K562 (cell line): ENCODE data around the gene RGL2. TPM values are rescaled to one million over a fixed set of nuclear protein-coding genes. Genes with fewer than 3 reads are reported as not detected.

ENCODE experiments used
- ARID3B ChIP-seq: fragments of 250-450 bp; sonication (Bioruptor Pico); IDR thresholded peaks from 2 replicates; pipeline ENCODE4 v1.4.0; 2020; ENCODE audit warnings: borderline replicate concordance
- BRD4 ChIP-seq: fragments of 200-600 bp; sonication (generic); IDR thresholded peaks from 2 replicates; pipeline ENCODE4 v1.6.1; 2017; ENCODE audit warnings: inconsistent platforms
- GTF2E2 ChIP-seq: fragments of 200-800 bp; sonication (Bioruptor generic); IDR thresholded peaks from 2 replicates; pipeline ENCODE4 v1.6.1; 2016; ENCODE audit warnings: missing genetic modification characterization, missing compliant biosample characterization
- HBP1 ChIP-seq: fragments of 450-650 bp; formaldehyde crosslinking; IDR thresholded peaks from 2 replicates; pipeline ENCODE4 v1.4.0; 2022; ENCODE audit warnings: missing genetic modification characterization
- HDGF ChIP-seq: fragments of 450-650 bp; IDR thresholded peaks from 2 replicates; pipeline ENCODE4 v1.6.1; 2016
- MIER1 ChIP-seq: fragments of 450-650 bp; IDR thresholded peaks from 2 replicates; pipeline ENCODE4 v1.6.1; 2016; ENCODE audit warnings: antibody characterized with exemption, mild to moderate bottlenecking, low read depth
- MTA2 ChIP-seq: fragments of 450-650 bp; IDR thresholded peaks from 2 replicates; pipeline ENCODE4 v1.6.1; 2016; ENCODE audit warnings: low read depth
- SP1 ChIP-seq: sonication (generic); formaldehyde crosslinking; IDR thresholded peaks from 2 replicates; pipeline ENCODE4 v1.8.1; 2022; ENCODE audit warnings: mild to moderate bottlenecking, missing genetic modification reagents
- TEAD1 ChIP-seq, 2 experiments: fragments of 450-650 bp in 1 of 2; sonication (generic) in 1 of 2; formaldehyde crosslinking; IDR thresholded peaks; 2 replicates each; pipeline versions ENCODE4 v1.4.0 to v1.8.0; 2020 to 2022; ENCODE audit warnings: mild to moderate bottlenecking in 2 of 2, missing genetic modification reagents in 1 of 2
- U2AF1 ChIP-seq: fragments of 200-400 bp; formaldehyde crosslinking; optimal IDR thresholded peaks from 2 replicates; pipeline ENCODE3; 2017; ENCODE audit warnings: mild to moderate bottlenecking, low read depth, low read length, moderate library complexity
- polyA plus RNA-seq, 8 experiments: library from polyadenylated mRNA; depleted of rRNA in 4 of 8; stranded (reverse) in 5 of 8; unstranded in 3 of 8; fragments of >200 nt; fragmentation: Nextera tagmentation in 2 of 8; fragmentation: Illumina TruSeq in 1 of 8; extraction: Ambion mirVana in 2 of 8; extraction: Trizol in 1 of 8; gene quantifications; 2 replicates each; pipeline versions ENCODE4 v1.2.1 to v1.2.3, GENCODE V29; 2011 to 2014; ENCODE audit warnings: inconsistent platforms in 1 of 8, missing spikeins in 1 of 8
- total RNA-seq, 7 experiments: library from RNA; depleted of rRNA in 6 of 7; stranded (reverse); fragments of >200 nt in 6 of 7; fragmentation: Illumina TruSeq in 2 of 7; extraction: Trizol in 2 of 7; gene quantifications; 2 replicates each; pipeline versions ENCODE4 v1.2.1 to v1.2.3, GENCODE V29; 2011 to 2021; ENCODE audit warnings: low replicate concordance in 1 of 7
- TF ChIP-seq, protein P1 (sequence below): sonication (generic); formaldehyde crosslinking; IDR thresholded peaks from 2 replicates; pipeline ENCODE4 v1.8.0; 2022; ENCODE audit warnings: missing genetic modification reagents, mild to moderate bottlenecking, moderate library complexity, borderline replicate concordance
- TF ChIP-seq, protein P2 (sequence below), 3 experiments: fragments of 200-800 bp in 1 of 3; sonication (Bioruptor generic) in 1 of 3; sonication (generic) in 1 of 3; formaldehyde crosslinking in 1 of 3; IDR thresholded peaks; 2 replicates each; pipeline versions ENCODE4 v1.6.1 to v1.8.0; 2016 to 2022; ENCODE audit warnings: mild to moderate bottlenecking in 2 of 3, missing compliant biosample characterization in 2 of 3, missing genetic modification characterization in 2 of 3, missing genetic modification reagents in 1 of 3
- TF ChIP-seq, protein P3 (sequence below): fragments of 450-650 bp; IDR thresholded peaks from 2 replicates; pipeline ENCODE4 v1.6.1; 2016; ENCODE audit warnings: borderline replicate concordance
- TF ChIP-seq, protein P4 (sequence below): fragments of 450-650 bp; IDR thresholded peaks from 2 replicates; pipeline ENCODE4 v1.6.1; 2017; ENCODE audit warnings: antibody characterized with exemption, mild to moderate bottlenecking

Gene RGL2
- total and polyA plus RNA-seq, 9 of the 15 experiments (the other 6 are each of a cell fraction or from before 2014, with no cell fraction given): 1.8 to 57.1 (median 19.5) TPM

DNA sequence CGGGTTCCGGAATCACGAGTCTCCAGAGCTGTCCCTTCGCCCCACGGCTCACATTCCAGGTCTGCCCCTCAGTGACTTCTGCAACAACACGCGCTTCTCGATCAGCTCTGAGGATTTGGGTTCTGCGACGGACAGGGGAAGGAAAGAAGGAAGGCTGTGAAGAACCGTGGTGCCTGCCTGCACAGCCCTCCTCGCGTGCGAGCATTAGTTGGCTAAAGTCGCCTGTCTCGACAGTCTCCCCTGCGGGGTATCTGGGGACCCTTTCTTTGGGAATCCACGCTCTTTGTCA, 50.2 kb downstream of the RGL2 start (continued):
- TF ChIP-seq GTF2E2 (0 out of 2 replicates have a peak, but pooled peaks have one; percentile 4), BRD4 (no peak), HBP1 (CRISPR knock-in tag) (peak; percentile 6; the same call in 1 of the 2 replicates), MTA2 (no peak), SP1 (CRISPR knock-in tag) (no peak), HDGF (peak; percentile 16; the same call in 1 of the 2 replicates), ARID3B (CRISPR knock-in tag) (0 out of 2 replicates have a peak, but pooled peaks have one; percentile 48), TEAD1 (CRISPR knock-in tag; IDR thresholded peaks at IDR 0.05) (peak in 1 of 2 experiments; percentile 78; a peak in 1 of 4 replicates), U2AF1 (no peak), MIER1 (peak; percentile 70)
- TF ChIP-seq, protein P1, sequence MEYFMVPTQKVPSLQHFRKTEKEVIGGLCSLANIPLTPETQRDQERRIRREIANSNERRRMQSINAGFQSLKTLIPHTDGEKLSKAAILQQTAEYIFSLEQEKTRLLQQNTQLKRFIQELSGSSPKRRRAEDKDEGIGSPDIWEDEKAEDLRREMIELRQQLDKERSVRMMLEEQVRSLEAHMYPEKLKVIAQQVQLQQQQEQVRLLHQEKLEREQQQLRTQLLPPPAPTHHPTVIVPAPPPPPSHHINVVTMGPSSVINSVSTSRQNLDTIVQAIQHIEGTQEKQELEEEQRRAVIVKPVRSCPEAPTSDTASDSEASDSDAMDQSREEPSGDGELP (CRISPR knock-in tag): no peak
- TF ChIP-seq, protein P2, sequence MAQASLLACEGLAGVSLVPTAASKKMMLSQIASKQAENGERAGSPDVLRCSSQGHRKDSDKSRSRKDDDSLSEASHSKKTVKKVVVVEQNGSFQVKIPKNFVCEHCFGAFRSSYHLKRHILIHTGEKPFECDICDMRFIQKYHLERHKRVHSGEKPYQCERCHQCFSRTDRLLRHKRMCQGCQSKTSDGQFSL (CRISPR knock-in tag; IDR thresholded peaks at IDR 0.05): peak; percentile 9; the same call in 1 of the 2 replicates
- TF ChIP-seq, protein P2 (tag; IDR thresholded peaks at IDR 0.05): no peak
- TF ChIP-seq, protein P3, sequence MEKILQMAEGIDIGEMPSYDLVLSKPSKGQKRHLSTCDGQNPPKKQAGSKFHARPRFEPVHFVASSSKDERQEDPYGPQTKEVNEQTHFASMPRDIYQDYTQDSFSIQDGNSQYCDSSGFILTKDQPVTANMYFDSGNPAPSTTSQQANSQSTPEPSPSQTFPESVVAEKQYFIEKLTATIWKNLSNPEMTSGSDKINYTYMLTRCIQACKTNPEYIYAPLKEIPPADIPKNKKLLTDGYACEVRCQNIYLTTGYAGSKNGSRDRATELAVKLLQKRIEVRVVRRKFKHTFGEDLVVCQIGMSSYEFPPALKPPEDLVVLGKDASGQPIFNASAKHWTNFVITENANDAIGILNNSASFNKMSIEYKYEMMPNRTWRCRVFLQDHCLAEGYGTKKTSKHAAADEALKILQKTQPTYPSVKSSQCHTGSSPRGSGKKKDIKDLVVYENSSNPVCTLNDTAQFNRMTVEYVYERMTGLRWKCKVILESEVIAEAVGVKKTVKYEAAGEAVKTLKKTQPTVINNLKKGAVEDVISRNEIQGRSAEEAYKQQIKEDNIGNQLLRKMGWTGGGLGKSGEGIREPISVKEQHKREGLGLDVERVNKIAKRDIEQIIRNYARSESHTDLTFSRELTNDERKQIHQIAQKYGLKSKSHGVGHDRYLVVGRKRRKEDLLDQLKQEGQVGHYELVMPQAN: peak; percentile 70; the same call in 1 of the 2 replicates
- TF ChIP-seq, protein P4, sequence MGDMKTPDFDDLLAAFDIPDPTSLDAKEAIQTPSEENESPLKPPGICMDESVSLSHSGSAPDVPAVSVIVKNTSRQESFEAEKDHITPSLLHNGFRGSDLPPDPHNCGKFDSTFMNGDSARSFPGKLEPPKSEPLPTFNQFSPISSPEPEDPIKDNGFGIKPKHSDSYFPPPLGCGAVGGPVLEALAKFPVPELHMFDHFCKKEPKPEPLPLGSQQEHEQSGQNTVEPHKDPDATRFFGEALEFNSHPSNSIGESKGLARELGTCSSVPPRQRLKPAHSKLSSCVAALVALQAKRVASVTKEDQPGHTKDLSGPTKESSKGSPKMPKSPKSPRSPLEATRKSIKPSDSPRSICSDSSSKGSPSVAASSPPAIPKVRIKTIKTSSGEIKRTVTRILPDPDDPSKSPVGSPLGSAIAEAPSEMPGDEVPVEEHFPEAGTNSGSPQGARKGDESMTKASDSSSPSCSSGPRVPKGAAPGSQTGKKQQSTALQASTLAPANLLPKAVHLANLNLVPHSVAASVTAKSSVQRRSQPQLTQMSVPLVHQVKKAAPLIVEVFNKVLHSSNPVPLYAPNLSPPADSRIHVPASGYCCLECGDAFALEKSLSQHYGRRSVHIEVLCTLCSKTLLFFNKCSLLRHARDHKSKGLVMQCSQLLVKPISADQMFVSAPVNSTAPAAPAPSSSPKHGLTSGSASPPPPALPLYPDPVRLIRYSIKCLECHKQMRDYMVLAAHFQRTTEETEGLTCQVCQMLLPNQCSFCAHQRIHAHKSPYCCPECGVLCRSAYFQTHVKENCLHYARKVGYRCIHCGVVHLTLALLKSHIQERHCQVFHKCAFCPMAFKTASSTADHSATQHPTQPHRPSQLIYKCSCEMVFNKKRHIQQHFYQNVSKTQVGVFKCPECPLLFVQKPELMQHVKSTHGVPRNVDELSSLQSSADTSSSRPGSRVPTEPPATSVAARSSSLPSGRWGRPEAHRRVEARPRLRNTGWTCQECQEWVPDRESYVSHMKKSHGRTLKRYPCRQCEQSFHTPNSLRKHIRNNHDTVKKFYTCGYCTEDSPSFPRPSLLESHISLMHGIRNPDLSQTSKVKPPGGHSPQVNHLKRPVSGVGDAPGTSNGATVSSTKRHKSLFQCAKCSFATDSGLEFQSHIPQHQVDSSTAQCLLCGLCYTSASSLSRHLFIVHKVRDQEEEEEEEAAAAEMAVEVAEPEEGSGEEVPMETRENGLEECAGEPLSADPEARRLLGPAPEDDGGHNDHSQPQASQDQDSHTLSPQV: peak; percentile 57; the same call in 1 of the 2 replicates
